K562 (cell line): Measurements from ENCODE around the gene VANGL1. TPM values are rescaled to one million over a fixed set of nuclear protein-coding genes. Genes with fewer than 3 reads are reported as not detected.

Experiments used
- ATAC-seq: fragments of 200-7000 bp; cut with Tn5 transposase; 3 replicates; pipeline ENCODE4 v1.9.1; 2020; ENCODE audit warnings: moderate library complexity
- BruUV-seq: library from RNA; stranded (reverse); fragments of 400-500 nt; replicated peaks from 2 replicates; lab custom pipeline; 2021; lab: Mats Ljungman, UMichigan
- CTCF ChIA-PET: fragments of 300-600 bp; formaldehyde crosslinking; extraction: SDS; loops from one replicate; lab custom pipeline; 2021; ENCODE audit warnings: low intra/inter-chr PET ratio; lab: Yijun Ruan, JAX
- POLR2A ChIA-PET: fragments of 300-600, 350-650 bp; sonication (Branson Sonifier 250); formaldehyde crosslinking; extraction: SDS; loops from one replicate; lab custom pipeline; 2021; ENCODE audit warnings: antibody characterized with exemption, inconsistent platforms; lab: Yijun Ruan, JAX
- DNase-seq, 4 experiments: peaks; one replicate each; pipeline versions ENCODE4 v3.0.0 to v3.0.0-alpha.2; 2011 to 2018; ENCODE audit warnings: low spot score in 3 of 4, mixed read lengths in 3 of 4; ENCODE audit errors: extremely low read depth in 1 of 4
- FAIRE-seq: peaks from 2 replicates; lab custom pipeline; 2011; peaks lifted over from hg19 to GRCh38; lab: Jason Lieb, UNC
- H2AFZ ChIP-seq: 2 replicates; pipeline ENCODE4 v1.6.0; 2011; ENCODE audit warnings: low read depth, low read length, control low read depth, inconsistent platforms
- H3K27ac ChIP-seq: fragments of 200-600 bp; 3 replicates; pipeline ENCODE4 v1.8.0; 2011; ENCODE audit warnings: low read depth, mild to moderate bottlenecking, control low read depth, inconsistent platforms, low read length, moderate library complexity, mixed read lengths; ENCODE audit errors: extremely low read depth
- H3K27me3 ChIP-seq, 2 experiments: fragments of 300-600 bp in 1 of 2; 2 replicates in 1 of 2; 3 replicates in 1 of 2; pipeline versions ENCODE4 v1.6.0 to v1.8.0; 2011; ENCODE audit warnings: inconsistent platforms in 2 of 2, low read length in 2 of 2, mild to moderate bottlenecking in 1 of 2, mixed read lengths in 1 of 2, moderate library complexity in 1 of 2; ENCODE audit not compliant: control insufficient read depth in 2 of 2, insufficient read depth in 2 of 2
- H3K36me3 ChIP-seq: fragments of 300-600 bp; 3 replicates; pipeline ENCODE4 v1.8.0; 2011; ENCODE audit warnings: mild to moderate bottlenecking, low read length, inconsistent platforms; ENCODE audit not compliant: control insufficient read depth, insufficient read depth
- H3K4me1 ChIP-seq, 2 experiments: fragments of 200-600 bp in 1 of 2; replicated peaks in 1 of 2; 2 replicates in 1 of 2; 3 replicates in 1 of 2; pipeline versions ENCODE4 v1.5.1 to v1.8.0; 2011; ENCODE audit warnings: inconsistent platforms in 2 of 2, low read length in 2 of 2, mild to moderate bottlenecking in 1 of 2, mixed read lengths in 1 of 2, moderate library complexity in 1 of 2; ENCODE audit not compliant: control insufficient read depth in 2 of 2, insufficient read depth in 2 of 2
- H3K4me2 ChIP-seq: 2 replicates; pipeline ENCODE4 v1.6.1; 2011; ENCODE audit warnings: low read length, control low read depth, inconsistent platforms, mixed read lengths; ENCODE audit not compliant: insufficient read depth
- H3K4me3 ChIP-seq: fragments of 200-600 bp; sonication (generic), shearing (Covaris generic); 2 replicates; pipeline ENCODE4 v1.5.1; 2016; ENCODE audit warnings: control low read depth, inconsistent platforms
- H3K79me2 ChIP-seq: fragments of 200-600 bp; 3 replicates; pipeline ENCODE4 v1.8.0; 2011; ENCODE audit warnings: low read length, inconsistent platforms; ENCODE audit not compliant: control insufficient read depth, insufficient read depth
- H3K9ac ChIP-seq, 2 experiments: 2 replicates each; pipeline versions ENCODE4 v1.6.0 to v1.6.1; 2011; ENCODE audit warnings: low read depth in 2 of 2, low read length in 2 of 2, control low read depth in 1 of 2, inconsistent platforms in 1 of 2, mild to moderate bottlenecking in 1 of 2, mixed read lengths in 1 of 2; ENCODE audit not compliant: insufficient read depth in 1 of 2
- H3K9me1 ChIP-seq: one replicate; pipeline ENCODE4 v1.6.0; 2011; ENCODE audit warnings: inconsistent platforms, mild to moderate bottlenecking, low read length, moderate library complexity; ENCODE audit not compliant: control insufficient read depth, insufficient read depth
- H3K9me3 ChIP-seq: replicated peaks from 2 replicates; pipeline ENCODE4 v1.5.1; 2011; ENCODE audit warnings: low read depth, low read length, inconsistent platforms; ENCODE audit not compliant: control insufficient read depth, insufficient read depth
- H4K20me1 ChIP-seq: replicated peaks from 2 replicates; pipeline ENCODE4 v1.6.1; 2011; ENCODE audit warnings: low read length, inconsistent platforms, mixed read lengths; ENCODE audit not compliant: control insufficient read depth, insufficient read depth
- DPF2 ChIP-seq: fragments of 450-650 bp; IDR thresholded peaks from 2 replicates; pipeline ENCODE4 v1.6.1; 2016
- EGR1 ChIP-seq: fragments of 450-650 bp; conservative IDR thresholded peaks from 2 replicates; pipeline ENCODE4 v1.6.1; 2017; ENCODE audit warnings: mild to moderate bottlenecking
- GMEB1 ChIP-seq: fragments of 250-450 bp; sonication (Bioruptor Pico); IDR thresholded peaks from 2 replicates; pipeline ENCODE4 v1.4.0; 2020; ENCODE audit warnings: mild to moderate bottlenecking
- GTF2A2 ChIP-seq: IDR thresholded peaks from 2 replicates; pipeline ENCODE4 v1.6.1; 2016; ENCODE audit warnings: mild to moderate bottlenecking, missing genetic modification characterization, missing compliant biosample characterization
- HDAC8 ChIP-seq: fragments of 450-650 bp; IDR thresholded peaks from 2 replicates; pipeline ENCODE4 v1.6.1; 2016; ENCODE audit warnings: mild to moderate bottlenecking, missing genetic modification characterization, moderate library complexity, missing compliant biosample characterization
- KHSRP ChIP-seq: fragments of 450-650 bp; IDR thresholded peaks from 2 replicates; pipeline ENCODE4 v1.6.1; 2017
- MAX ChIP-seq: sonication (generic); formaldehyde crosslinking; IDR thresholded peaks from 2 replicates; pipeline ENCODE4 v1.9.0; 2022; ENCODE audit warnings: mild to moderate bottlenecking, missing genetic modification reagents
- NCOR1 ChIP-seq: fragments of 450-650 bp; IDR thresholded peaks from 2 replicates; pipeline ENCODE4 v1.6.1; 2016; ENCODE audit warnings: mild to moderate bottlenecking, moderate library complexity
- NONO ChIP-seq, 2 experiments: fragments of 200-400 bp in 1 of 2; fragments of 450-650 bp in 1 of 2; formaldehyde crosslinking in 1 of 2; IDR thresholded peaks; 2 replicates each; pipeline ENCODE4 v1.6.1; 2017; ENCODE audit warnings: low read depth in 2 of 2, mild to moderate bottlenecking in 2 of 2, moderate library complexity in 2 of 2, low read length in 1 of 2
- NR0B1 ChIP-seq: fragments of 450-650 bp; IDR thresholded peaks from one replicate; pipeline ENCODE4 v1.6.1; 2018; ENCODE audit warnings: mild to moderate bottlenecking, moderate library complexity; ENCODE audit not compliant: partially characterized antibody
- PTBP1 ChIP-seq: fragments of 200-400 bp; formaldehyde crosslinking; IDR thresholded peaks from 2 replicates; pipeline ENCODE4 v1.6.1; 2017; ENCODE audit warnings: low read depth, low read length
- RERE ChIP-seq: sonication (generic); formaldehyde crosslinking; IDR thresholded peaks from 2 replicates; pipeline ENCODE4 v1.8.0; 2023; ENCODE audit warnings: missing genetic modification reagents, mild to moderate bottlenecking, borderline replicate concordance
- TAF7 ChIP-seq: fragments of 450-650 bp; IDR thresholded peaks from 2 replicates; pipeline ENCODE4 v1.6.1; 2016; ENCODE audit warnings: missing genetic modification characterization, missing compliant biosample characterization
- TCF3 ChIP-seq: sonication (generic); formaldehyde crosslinking; IDR thresholded peaks from 2 replicates; pipeline ENCODE4 v1.4.0; 2020; ENCODE audit warnings: mild to moderate bottlenecking, missing genetic modification reagents
- ZNF212 ChIP-seq: fragments of 450-650 bp; formaldehyde crosslinking; IDR thresholded peaks from 2 replicates; pipeline ENCODE4 v1.4.0; 2020; ENCODE audit warnings: mild to moderate bottlenecking
- WGBS: fragments of 100-300 bp; shearing (Covaris generic); methylation state at CpG from one replicate; pipeline ENCODE4 v1.1.6; 2016; ENCODE audit warnings: low coverage, mixed read lengths; ENCODE audit not compliant: insufficient coverage; ENCODE audit errors: missing lambda C conversion rate; 5-methylcytosine and 5-hydroxymethylcytosine counted together
- in situ Hi-C: fragments of 300-500 bp; cut with MboI; formaldehyde crosslinking; loops from 4 replicates; pipeline ENCODE4 v1.15.0; 2018; ENCODE audit warnings: inconsistent platforms, mixed read lengths
- intact Hi-C: fragments of 100-400 bp; cut with micrococcal nuclease; formaldehyde crosslinking; loops from 2 replicates; pipeline ENCODE4 v1.14.2; 2022
- polyA plus RNA-seq, 8 experiments: library from polyadenylated mRNA; depleted of rRNA in 4 of 8; stranded (reverse) in 5 of 8; unstranded in 3 of 8; fragments of >200 nt; fragmentation: Nextera tagmentation in 2 of 8; fragmentation: Illumina TruSeq in 1 of 8; extraction: Ambion mirVana in 2 of 8; extraction: Trizol in 1 of 8; gene quantifications; 2 replicates each; pipeline versions ENCODE4 v1.2.1 to v1.2.3, GENCODE V29; 2011 to 2014; ENCODE audit warnings: inconsistent platforms in 1 of 8, missing spikeins in 1 of 8
- total RNA-seq, 7 experiments: library from RNA; depleted of rRNA in 6 of 7; stranded (reverse); fragments of >200 nt in 6 of 7; fragmentation: Illumina TruSeq in 2 of 7; extraction: Trizol in 2 of 7; gene quantifications; 2 replicates each; pipeline versions ENCODE4 v1.2.1 to v1.2.3, GENCODE V29; 2011 to 2021; ENCODE audit warnings: low replicate concordance in 1 of 7

Gene VANGL1
- total and polyA plus RNA-seq, 9 of the 15 experiments (the other 6 are each of a cell fraction or from before 2014, with no cell fraction given): 0.90 to 12.8 (median 9.6) TPM

GRCh38 chr1:115655306-115655663 lies 13.5 kb downstream of the VANGL1 start:
- FAIRE-seq (peak; percentile 15), DNase-seq (peak in 2 of 4 experiments; percentile 34 to 48), ATAC-seq (peak; percentile 35)
- H3K79me2 ChIP-seq: peaks cover 62% of the 10 kb centered on the region
- no TSS peak for BruUV-seq
- peak overlapping the region; percentile 43 to 62; a peak in 3 of 4 replicates for H3K9ac ChIP-seq
- peak overlapping the region; percentile 51 for H2AFZ ChIP-seq
- 7% methylated on average over 7 of the region's 7 CpGs for WGBS
- POLR2A ChIA-PET: interaction anchor here (1.1 to 3.3 kb wide), 2 partner anchors 13 to 19 kb away, joined by 3 to 16 read pairs; no protein-coding TSS in a partner anchor
- no peaks in the 10 kb centered on the region for H3K27me3 ChIP-seq
- H4K20me1 ChIP-seq: no peaks in the 10 kb centered on the region
- no peaks in the 10 kb centered on the region for H3K9me1 ChIP-seq
- no peaks in the 10 kb centered on the region for H3K9me3 ChIP-seq
- intact Hi-C loops: no loop called here
- peak overlapping the region; percentile 32 for H3K27ac ChIP-seq
- CTCF ChIA-PET: no interaction called here
- H3K36me3 ChIP-seq: peaks cover 80% of the 10 kb centered on the region
- peaks cover 28 to 37% of the 10 kb centered on the region in 2 experiments for H3K4me1 ChIP-seq
- peak overlapping the region; percentile 61 for H3K4me2 ChIP-seq
- in situ Hi-C loops: no loop called here
- H3K4me3 ChIP-seq: no peak overlapping the region
- TF ChIP-seq MAX: peak; percentile 61
- TF ChIP-seq ZNF212 (CRISPR knock-in tag): no peak
- no peak for TF ChIP-seq KHSRP
- TF ChIP-seq GMEB1 (CRISPR knock-in tag): no peak
- TF ChIP-seq PTBP1: no peak
- TF ChIP-seq GTF2A2 (tag): no peak
- no peak for TF ChIP-seq NR0B1
- TF ChIP-seq NONO (IDR thresholded peaks at IDR 0.05; ENCODE audit: low read depth in 2 of 2, low read length in 1 of 2): no peak
- TF ChIP-seq EGR1: no peak
- peak; percentile 13; the same call in 1 of the 2 replicates for TF ChIP-seq NCOR1
- no peak for TF ChIP-seq RERE (CRISPR knock-in tag)
- no peak for TF ChIP-seq HDAC8 (tag)
- TF ChIP-seq TAF7 (tag): no peak
- TF ChIP-seq TCF3 (CRISPR knock-in tag): peak; percentile 73
- TF ChIP-seq DPF2: no peak; the same call in 1 of the 2 replicates
